Fibroblast of the aortic adventitia (primary cell): Measurements from ENCODE around the gene SLC16A10. TPM values are rescaled to one million over a fixed set of nuclear protein-coding genes. Genes with fewer than 3 reads are reported as not detected.

Experiments used
- DNase-seq: peaks from one replicate; pipeline ENCODE4 v3.0.0-alpha.2; 2010; ENCODE audit warnings: low read depth
- H3K4me3 ChIP-seq: 2 replicates; pipeline ENCODE4 v1.5.1; 2011; ENCODE audit warnings: low read depth, mild to moderate bottlenecking, control low read depth, low read length, moderate library complexity
- total RNA-seq: library from RNA; depleted of rRNA; stranded (reverse); fragments of >200 nt; gene quantifications from 2 replicates; pipeline ENCODE4 v1.2.3, GENCODE V29; 2012; ENCODE audit warnings: low replicate concordance
- TF ChIP-seq, protein P1 (sequence below): IDR thresholded peaks from 2 replicates; pipeline ENCODE4 v1.5.1; 2011; ENCODE audit warnings: mild to moderate bottlenecking, low read length, control low read depth, inconsistent platforms; ENCODE audit not compliant: insufficient read depth

The SLC16A10 gene
- total RNA-seq, 1 donor = not detected

DNA sequence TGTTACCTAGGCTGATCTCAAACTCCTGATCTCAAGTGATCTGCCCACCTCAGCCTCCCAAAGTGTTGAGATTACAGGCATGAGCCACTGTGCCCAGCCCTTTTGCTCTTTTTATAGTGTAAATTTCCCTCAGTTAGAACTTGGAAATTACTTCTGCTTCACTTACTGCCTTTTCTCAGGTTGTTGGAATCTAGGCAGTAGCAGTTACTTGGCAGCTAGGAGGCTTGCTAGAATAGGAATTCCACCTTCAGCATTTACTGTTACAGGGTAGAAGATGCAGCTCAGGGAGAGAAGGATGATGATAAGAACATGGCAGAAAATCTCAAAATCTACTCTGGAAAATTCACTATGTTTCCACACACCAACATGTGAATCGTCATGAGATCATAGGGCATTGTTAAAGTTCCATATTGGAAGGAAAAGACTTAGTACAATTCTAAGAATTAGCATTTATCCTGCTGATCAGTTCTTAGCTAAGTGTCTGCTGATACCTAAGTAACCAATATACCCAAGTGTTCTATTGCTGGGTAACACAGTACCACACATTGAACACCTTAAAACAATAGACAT lies 182.2 kb downstream of the SLC16A10 start:
- H3K4me3 ChIP-seq = no peak overlapping the region
- DNase-seq = peak; percentile 25
- TF ChIP-seq, protein P1, sequence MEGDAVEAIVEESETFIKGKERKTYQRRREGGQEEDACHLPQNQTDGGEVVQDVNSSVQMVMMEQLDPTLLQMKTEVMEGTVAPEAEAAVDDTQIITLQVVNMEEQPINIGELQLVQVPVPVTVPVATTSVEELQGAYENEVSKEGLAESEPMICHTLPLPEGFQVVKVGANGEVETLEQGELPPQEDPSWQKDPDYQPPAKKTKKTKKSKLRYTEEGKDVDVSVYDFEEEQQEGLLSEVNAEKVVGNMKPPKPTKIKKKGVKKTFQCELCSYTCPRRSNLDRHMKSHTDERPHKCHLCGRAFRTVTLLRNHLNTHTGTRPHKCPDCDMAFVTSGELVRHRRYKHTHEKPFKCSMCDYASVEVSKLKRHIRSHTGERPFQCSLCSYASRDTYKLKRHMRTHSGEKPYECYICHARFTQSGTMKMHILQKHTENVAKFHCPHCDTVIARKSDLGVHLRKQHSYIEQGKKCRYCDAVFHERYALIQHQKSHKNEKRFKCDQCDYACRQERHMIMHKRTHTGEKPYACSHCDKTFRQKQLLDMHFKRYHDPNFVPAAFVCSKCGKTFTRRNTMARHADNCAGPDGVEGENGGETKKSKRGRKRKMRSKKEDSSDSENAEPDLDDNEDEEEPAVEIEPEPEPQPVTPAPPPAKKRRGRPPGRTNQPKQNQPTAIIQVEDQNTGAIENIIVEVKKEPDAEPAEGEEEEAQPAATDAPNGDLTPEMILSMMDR = no peak

DNA sequence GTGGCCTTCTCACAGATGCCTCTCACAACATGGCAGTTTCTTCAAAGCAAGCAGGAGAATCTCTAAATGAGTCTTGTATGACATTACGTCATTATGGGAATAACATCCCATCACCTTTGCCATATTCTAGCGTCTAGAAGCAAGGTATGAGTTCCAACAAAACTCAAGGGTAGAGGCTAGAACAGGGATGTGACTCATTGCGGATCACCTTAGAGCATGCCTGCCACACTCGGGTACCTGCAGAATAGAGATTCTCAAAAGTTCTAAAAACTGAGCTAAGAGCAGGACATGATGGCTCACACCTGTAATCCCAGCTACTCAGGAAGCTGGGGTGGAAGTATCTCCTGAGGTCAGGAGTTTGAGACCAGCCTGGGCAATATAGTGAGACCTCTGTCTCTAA lies 182.8 kb downstream of the SLC16A10 start:
- TF ChIP-seq, protein P1 = no peak
- no peak for DNase-seq

DNA sequence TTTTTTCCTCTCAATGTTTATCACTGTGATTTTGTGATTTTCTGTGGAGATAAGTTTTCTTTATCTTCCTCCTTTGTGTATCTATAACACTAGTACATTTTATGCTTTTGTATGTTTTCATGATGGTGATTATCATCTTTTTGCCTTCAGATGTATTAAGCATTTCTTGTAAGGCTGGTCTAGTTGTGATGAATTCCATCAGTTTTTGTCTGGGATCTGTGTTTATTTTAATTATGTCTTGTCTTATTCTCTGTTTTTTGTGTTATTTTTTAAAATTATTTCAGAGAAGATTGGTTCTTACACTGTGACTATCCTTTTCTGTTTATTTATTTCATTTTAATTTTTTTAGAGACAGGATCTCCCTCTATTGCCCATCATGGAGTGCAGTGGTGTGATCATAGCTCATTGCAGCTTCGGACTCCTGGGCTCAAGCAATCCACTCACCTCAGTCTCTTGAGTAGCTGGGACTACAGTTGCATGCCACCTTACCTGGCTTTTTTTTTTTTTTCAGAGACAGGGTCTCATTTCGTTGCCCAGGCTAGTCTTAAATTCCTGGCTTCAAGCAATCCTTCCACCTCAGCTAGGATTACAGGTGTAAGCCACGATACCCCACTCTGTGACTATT lies 187.4 kb downstream of the SLC16A10 start:
- no peak for DNase-seq
- TF ChIP-seq, protein P1 = no peak
- H3K4me3 ChIP-seq = no peak overlapping the region

More for the DNA sequence above, 182.8 kb downstream of the SLC16A10 start:
- no peak overlapping the region for H3K4me3 ChIP-seq

DNA sequence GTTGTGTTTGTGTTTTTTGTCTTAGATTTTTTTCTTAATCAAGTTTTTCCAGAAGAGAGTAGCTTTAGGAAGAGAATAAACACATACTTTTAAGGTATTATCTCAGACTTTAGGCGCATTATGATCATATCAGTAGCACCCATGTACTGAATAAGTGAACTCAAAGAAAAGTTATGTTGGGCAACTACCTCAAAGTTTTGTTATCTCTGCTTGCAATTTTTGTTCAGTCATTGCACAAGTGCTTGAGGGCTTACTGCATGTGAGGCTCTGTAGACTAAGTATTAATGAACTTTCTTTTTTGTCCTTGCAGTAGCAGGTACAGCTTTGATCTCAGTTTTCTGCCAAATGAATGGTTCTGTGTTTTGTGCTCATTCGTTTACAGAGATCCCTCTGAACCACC lies 189.0 kb downstream of the SLC16A10 start:
- TF ChIP-seq, protein P1 = no peak
- DNase-seq = no peak
- no peak overlapping the region for H3K4me3 ChIP-seq

DNA sequence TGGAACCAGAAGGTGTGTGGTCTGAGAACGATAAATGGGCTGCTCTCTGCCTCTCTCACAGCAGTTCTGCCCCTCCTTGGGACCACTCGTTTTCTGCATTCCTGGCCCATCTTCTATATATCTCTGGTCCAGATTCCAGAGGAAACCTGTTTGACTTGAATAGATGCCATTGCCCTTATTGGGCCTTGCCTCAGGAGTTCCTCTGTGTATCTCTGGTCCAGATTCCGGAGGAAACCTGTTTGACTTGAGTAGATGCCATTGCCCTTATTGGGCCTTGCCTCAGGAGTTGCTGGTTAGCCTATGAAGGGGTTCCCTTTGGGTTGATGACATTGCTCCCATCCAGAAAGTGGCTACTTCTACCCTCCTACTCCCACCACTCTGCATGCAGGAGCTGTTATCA lies 189.4 kb downstream of the SLC16A10 start:
- no peak overlapping the region for H3K4me3 ChIP-seq
- DNase-seq = no peak
- TF ChIP-seq, protein P1 = no peak

DNA sequence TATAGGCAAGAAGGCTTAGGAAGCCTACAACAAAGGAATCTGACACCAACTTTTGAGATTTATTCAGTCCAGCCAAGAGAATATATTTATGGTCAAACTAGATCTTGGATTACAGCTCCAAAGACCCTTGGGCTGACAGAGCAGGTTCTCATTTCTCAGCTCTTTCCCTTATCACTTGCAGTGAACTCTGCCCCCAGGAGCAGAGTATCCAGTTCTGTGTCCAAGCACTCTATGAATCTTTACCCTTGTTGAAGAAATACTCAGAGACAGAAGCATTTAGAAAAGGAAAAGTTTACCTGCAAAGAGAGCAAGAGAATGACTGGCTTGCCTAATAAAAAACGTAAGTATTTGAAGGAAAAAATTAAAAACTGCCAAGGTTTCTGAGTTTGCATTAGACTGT lies 190.5 kb downstream of the SLC16A10 start:
- TF ChIP-seq, protein P1 = no peak

More for the DNA sequence above, 190.5 kb downstream of the SLC16A10 start:
- DNase-seq = no peak
- H3K4me3 ChIP-seq = no peak overlapping the region
